M059J (cell line): Measurements from ENCODE around the gene FOXP3. TPM values are rescaled to one million over a fixed set of nuclear protein-coding genes. Genes with fewer than 3 reads are reported as not detected.

Experiments used
- DNase-seq: peaks from one replicate; pipeline ENCODE4 v3.0.0-alpha.2; 2012; ENCODE audit warnings: low read depth
- total RNA-seq: library from RNA; depleted of rRNA; stranded (reverse); fragments of >200 nt; shearing (Covaris generic); gene quantifications from 2 replicates; pipeline ENCODE4 v1.2.3, GENCODE V29; 2014; rRNA removed

Gene FOXP3
- total RNA-seq, 1 experiment from 2014 or later, result 0.07 TPM

GRCh38 chrX:49214416-49214815, 50.1 kb downstream of the FOXP3 start:
- DNase-seq, result no peak

- no peak for DNase-seq
Measured at GRCh38 chrX:49212861-49213260, 51.6 kb downstream of the FOXP3 start.

- DNase-seq, result no peak
Measured at GRCh38 chrX:49212209-49212608, 52.3 kb downstream of the FOXP3 start.

GRCh38 chrX:49211074-49211473, 53.4 kb downstream of the FOXP3 start:
- DNase-seq, result no peak

- no peak for DNase-seq
Measured at GRCh38 chrX:49210406-49210805, 54.1 kb downstream of the FOXP3 start.

GRCh38 chrX:49209434-49210251, 54.9 kb downstream of the FOXP3 start:
- DNase-seq, result no peak

GRCh38 chrX:49208399-49208798, 56.1 kb downstream of the FOXP3 start:
- DNase-seq, result no peak

GRCh38 chrX:49206543-49206942, 58.0 kb downstream of the FOXP3 start:
- DNase-seq, result no peak

- DNase-seq, result no peak
Measured at GRCh38 chrX:49205443-49205842, 59.1 kb downstream of the FOXP3 start.

- DNase-seq, result no peak
Measured at GRCh38 chrX:49204709-49205108, 59.8 kb downstream of the FOXP3 start.

- no peak for DNase-seq
Measured at GRCh38 chrX:49204017-49204416, 60.5 kb downstream of the FOXP3 start.

GRCh38 chrX:49203536-49203935, 61.0 kb downstream of the FOXP3 start:
- no peak for DNase-seq

- DNase-seq, result no peak
Measured at GRCh38 chrX:49202022-49202421, 62.5 kb downstream of the FOXP3 start.

Other genes starting within 250 kb of the FOXP3 start
- gene TFE3, start 221.4 kb downstream of the FOXP3 start, total RNA-seq, result 40.9 and 71.6 TPM in 2 replicates
- gene CCDC120, start 205.7 kb downstream of the FOXP3 start, total RNA-seq, result 0.07 and 1.1 TPM in 2 replicates
- 25.0 and 29.3 TPM in 2 replicates for gene PRAF2, start 190.7 kb downstream of the FOXP3 start, total RNA-seq
- gene WDR45, start 184.8 kb downstream of the FOXP3 start, total RNA-seq, result 39.5 and 45.2 TPM in 2 replicates
- 35.9 and 49.1 TPM in 2 replicates for gene GPKOW, start 141.0 kb downstream of the FOXP3 start, total RNA-seq
- 0.10 and 4.3 TPM in 2 replicates for gene MAGIX, start 102.0 kb downstream of the FOXP3 start, total RNA-seq
- 147 and 217 TPM in 2 replicates for gene PLP2, start 92.8 kb downstream of the FOXP3 start, total RNA-seq
- 5.8 and 14.9 TPM in 2 replicates for gene PRICKLE3, start 78.3 kb downstream of the FOXP3 start, total RNA-seq
- 0.25 and 0.54 TPM in 2 replicates for gene SYP, start 64.5 kb downstream of the FOXP3 start, total RNA-seq
- not detected in 2 replicates for gene CACNA1F, start 31.4 kb downstream of the FOXP3 start, total RNA-seq
- 14.1 and 20.9 TPM in 2 replicates for gene CCDC22, start 29.2 kb downstream of the FOXP3 start, total RNA-seq
- 2.8 and 5.6 TPM in 2 replicates for gene PPP1R3F, start 5.1 kb upstream of the FOXP3 start, total RNA-seq
- gene GAGE10, start 38.9 kb upstream of the FOXP3 start, total RNA-seq, result not detected in 2 replicates
- gene GAGE12J, start 57.3 kb upstream of the FOXP3 start, total RNA-seq, result not detected in 2 replicates
- gene GAGE13, start 66.9 kb upstream of the FOXP3 start, total RNA-seq, result not detected in 2 replicates